ENCODE measurements around the gene FAM117A. TPM values are rescaled to one million over a fixed set of nuclear protein-coding genes. Genes with fewer than 3 reads are reported as not detected.

FAM117A gene
- total and polyA plus RNA-seq, 10 of the 15 experiments (the other 5 are each of a cell fraction or from before 2014, with no cell fraction given), result 2.1 to 29.6 (median 20.0) TPM

DNA sequence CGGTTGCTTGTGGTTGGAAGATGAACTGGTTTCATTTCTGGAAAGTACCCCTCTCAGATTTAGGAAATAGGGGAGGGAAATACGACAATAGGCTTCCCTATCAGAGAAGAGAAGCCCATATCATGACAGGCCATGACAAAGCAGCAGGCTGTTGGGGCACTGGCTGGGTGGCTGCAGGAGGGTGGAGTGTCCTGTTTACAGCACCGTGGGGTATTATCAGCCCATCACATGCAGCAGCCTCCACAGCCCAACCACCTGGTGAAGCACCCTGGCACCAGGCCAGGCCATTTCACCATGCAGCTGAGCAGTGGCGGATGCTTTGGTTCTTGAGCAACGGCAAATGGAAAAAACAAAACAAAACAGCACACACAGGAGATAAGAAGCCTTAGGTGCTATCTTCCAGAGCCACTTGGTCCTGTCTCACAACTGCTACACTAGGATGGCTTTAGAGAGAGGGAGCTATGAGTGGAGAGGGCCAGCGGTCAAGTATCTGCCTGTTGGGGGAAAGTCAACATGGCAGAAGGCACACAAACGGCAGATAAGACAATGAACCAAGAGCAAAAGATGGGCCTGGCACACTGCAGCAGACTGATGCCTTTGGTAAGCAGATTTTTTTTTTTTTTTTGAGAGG, 24.2 kb downstream of the FAM117A start (continued):
- TF ChIP-seq, protein P1, sequence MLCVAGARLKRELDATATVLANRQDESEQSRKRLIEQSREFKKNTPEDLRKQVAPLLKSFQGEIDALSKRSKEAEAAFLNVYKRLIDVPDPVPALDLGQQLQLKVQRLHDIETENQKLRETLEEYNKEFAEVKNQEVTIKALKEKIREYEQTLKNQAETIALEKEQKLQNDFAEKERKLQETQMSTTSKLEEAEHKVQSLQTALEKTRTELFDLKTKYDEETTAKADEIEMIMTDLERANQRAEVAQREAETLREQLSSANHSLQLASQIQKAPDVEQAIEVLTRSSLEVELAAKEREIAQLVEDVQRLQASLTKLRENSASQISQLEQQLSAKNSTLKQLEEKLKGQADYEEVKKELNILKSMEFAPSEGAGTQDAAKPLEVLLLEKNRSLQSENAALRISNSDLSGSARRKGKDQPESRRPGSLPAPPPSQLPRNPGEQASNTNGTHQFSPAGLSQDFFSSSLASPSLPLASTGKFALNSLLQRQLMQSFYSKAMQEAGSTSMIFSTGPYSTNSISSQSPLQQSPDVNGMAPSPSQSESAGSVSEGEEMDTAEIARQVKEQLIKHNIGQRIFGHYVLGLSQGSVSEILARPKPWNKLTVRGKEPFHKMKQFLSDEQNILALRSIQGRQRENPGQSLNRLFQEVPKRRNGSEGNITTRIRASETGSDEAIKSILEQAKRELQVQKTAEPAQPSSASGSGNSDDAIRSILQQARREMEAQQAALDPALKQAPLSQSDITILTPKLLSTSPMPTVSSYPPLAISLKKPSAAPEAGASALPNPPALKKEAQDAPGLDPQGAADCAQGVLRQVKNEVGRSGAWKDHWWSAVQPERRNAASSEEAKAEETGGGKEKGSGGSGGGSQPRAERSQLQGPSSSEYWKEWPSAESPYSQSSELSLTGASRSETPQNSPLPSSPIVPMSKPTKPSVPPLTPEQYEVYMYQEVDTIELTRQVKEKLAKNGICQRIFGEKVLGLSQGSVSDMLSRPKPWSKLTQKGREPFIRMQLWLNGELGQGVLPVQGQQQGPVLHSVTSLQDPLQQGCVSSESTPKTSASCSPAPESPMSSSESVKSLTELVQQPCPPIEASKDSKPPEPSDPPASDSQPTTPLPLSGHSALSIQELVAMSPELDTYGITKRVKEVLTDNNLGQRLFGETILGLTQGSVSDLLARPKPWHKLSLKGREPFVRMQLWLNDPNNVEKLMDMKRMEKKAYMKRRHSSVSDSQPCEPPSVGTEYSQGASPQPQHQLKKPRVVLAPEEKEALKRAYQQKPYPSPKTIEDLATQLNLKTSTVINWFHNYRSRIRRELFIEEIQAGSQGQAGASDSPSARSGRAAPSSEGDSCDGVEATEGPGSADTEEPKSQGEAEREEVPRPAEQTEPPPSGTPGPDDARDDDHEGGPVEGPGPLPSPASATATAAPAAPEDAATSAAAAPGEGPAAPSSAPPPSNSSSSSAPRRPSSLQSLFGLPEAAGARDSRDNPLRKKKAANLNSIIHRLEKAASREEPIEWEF (IDR thresholded peaks at IDR 0.05; ENCODE audit: insufficient replicate concordance, low read depth, low read length), result no peak
- TF ChIP-seq CHD2 (IDR thresholded peaks at IDR 0.05; ENCODE audit: borderline replicate concordance, low read depth, low read length) (0 out of 2 replicates have a peak, but pooled peaks have one; percentile 11), TARDBP (IDR thresholded peaks at IDR 0.05; ENCODE audit: borderline replicate concordance) (no peak), RAD51 (IDR thresholded peaks at IDR 0.05) (0 out of 2 replicates have a peak, but pooled peaks have one; percentile 29), POLR2A (IDR thresholded peaks at IDR 0.05; ENCODE audit: low read depth, low read length) (peak; percentile 45; the same call in 1 of the 2 replicates), HCFC1 (IDR thresholded peaks at IDR 0.05; ENCODE audit: low read length) (no peak)

All from GM12878 (cell line).